ENCODE results near the gene PRKAR2B.

GRCh38 chr7:107070710-107071109 lies 26.2 kb downstream of the PRKAR2B start:
- TF ChIP-seq POLR2A (IDR thresholded peaks at IDR 0.05) (no peak), CTCF (IDR thresholded peaks at IDR 0.05) (no peak)
